Gastrocnemius medialis (tissue), 4 donors: ENCODE measurements around the gene SLC7A14. TPM values are rescaled to one million over a fixed set of nuclear protein-coding genes. Genes with fewer than 3 reads are reported as not detected.

Experiments
- ATAC-seq, 2 donors: fragments of 150-250 bp; one replicate each; pipeline ENCODE4 v1.9.1; 2016
- DNase-seq, 2 donors: peaks; one replicate each; pipeline ENCODE4 v3.0.0-alpha.2; 2019
- H3K27ac ChIP-seq, 4 donors: fragments of 200-600 bp; sonication (generic); 1 replicate in 1 of 4; 2 replicates in 3 of 4; pipeline ENCODE4 v1.5.1; 2016 to 2018; ENCODE audit warnings: mild to moderate bottlenecking in 2 of 4, moderate library complexity in 1 of 4
- H3K27me3 ChIP-seq, 3 donors: fragments of 200-600 bp; sonication (generic) in 2 of 3; 1 replicate in 1 of 3; 2 replicates in 2 of 3; pipeline versions ENCODE4 v1.5.1 to v1.6.0; 2016 to 2019; ENCODE audit warnings: mild to moderate bottlenecking in 1 of 3, moderate library complexity in 1 of 3
- H3K36me3 ChIP-seq, 2 donors: fragments of 200-600 bp; sonication (generic) in 1 of 2; one replicate each; pipeline ENCODE4 v1.5.1; 2017 to 2018
- H3K4me1 ChIP-seq, 2 donors: fragments of 200-600 bp; sonication (generic) in 1 of 2; one replicate each; pipeline ENCODE4 v1.5.1; 2016 to 2017; ENCODE audit warnings: mild to moderate bottlenecking in 2 of 2
- H3K4me3 ChIP-seq, 4 donors: fragments of 200-600 bp; sonication (generic) in 3 of 4; 1 replicate in 1 of 4; 2 replicates in 3 of 4; pipeline ENCODE4 v1.5.1; 2016 to 2019; ENCODE audit warnings: mild to moderate bottlenecking in 2 of 4
- H3K9me3 ChIP-seq, 3 donors: fragments of 200-600 bp; sonication (generic) in 2 of 3; 1 replicate in 1 of 3; 2 replicates in 2 of 3; pipeline ENCODE4 v1.5.1; 2016 to 2019
- CTCF ChIP-seq, 5 experiments: fragments of 450-650 bp in 3 of 5; fragments of 200-600 bp in 2 of 5; sonication (generic) in 2 of 5; IDR thresholded peaks in 4 of 5; conservative IDR thresholded peaks in 1 of 5; 1 replicate in 4 of 5; 2 replicates in 1 of 5; pipeline ENCODE4 v1.5.1; 2016 to 2019; ENCODE audit warnings: antibody characterized with exemption in 5 of 5, mild to moderate bottlenecking in 3 of 5, moderate library complexity in 3 of 5
- POLR2A ChIP-seq, 2 donors: fragments of 450-650 bp; IDR thresholded peaks; one replicate each; pipeline ENCODE4 v1.6.1; 2017; ENCODE audit warnings: antibody characterized with exemption in 2 of 2, mild to moderate bottlenecking in 2 of 2, moderate library complexity in 2 of 2
- in situ Hi-C, 4 donors: fragments of 200-750 bp; cut with MboI; loops; one replicate each; pipeline versions ENCODE4 v1.15.0 to v1.8.0; 2017; ENCODE audit warnings: low sequenced_read_pairs in 4 of 4
- intact Hi-C: fragments of 100-400 bp; cut with DNase I; formaldehyde crosslinking; loops from one replicate; pipeline ENCODE4 v1.15.1; 2023; ENCODE audit warnings: low total_unique reads
- total RNA-seq, 4 donors: library from RNA; depleted of rRNA; stranded (reverse); fragments of >200 nt; gene quantifications; one replicate each; pipeline versions ENCODE4 v1.1.0 to v1.2.3, GENCODE V29; 2016

The SLC7A14 gene
- total RNA-seq, 4 donors from 2014 or later = 0.02 TPM; not detected in 3

- Histone ChIP-seq H3K36me3 (no peaks in the 10 kb centered on the region), H3K4me3 (no peak overlapping the region), H3K4me1 (no peaks in the 10 kb centered on the region), H3K27ac (no peak overlapping the region), H3K27me3 (no peaks in the 10 kb centered on the region), H3K9me3 (no peaks in the 10 kb centered on the region)
- in situ Hi-C loops (no loop called here), intact Hi-C loops (no loop called here)
- TF ChIP-seq CTCF (IDR thresholded peaks at IDR 0.05 in 4 of 5, conservative IDR thresholded peaks at IDR 0.05 in 1 of 5) (no peak), POLR2A (IDR thresholded peaks at IDR 0.05) (no peak)
- DNase-seq = no peak
- ATAC-seq = no peak
These were observed 22.0 kb downstream of the SLC7A14 start for GRCh38 chr3:170563712-170564423.

- ATAC-seq (no peak), DNase-seq (no peak)
- no peaks in the 10 kb centered on the region for H3K4me1 ChIP-seq
- in situ Hi-C loops (no loop called here), intact Hi-C loops (no loop called here)
- no peak overlapping the region for H3K4me3 ChIP-seq
- TF ChIP-seq CTCF (IDR thresholded peaks at IDR 0.05 in 4 of 5, conservative IDR thresholded peaks at IDR 0.05 in 1 of 5) = no peak
- no peak for TF ChIP-seq POLR2A (IDR thresholded peaks at IDR 0.05)
- H3K27me3 ChIP-seq = no peaks in the 10 kb centered on the region
- H3K27ac ChIP-seq = no peak overlapping the region
- H3K36me3 ChIP-seq = no peaks in the 10 kb centered on the region
- H3K9me3 ChIP-seq = no peaks in the 10 kb centered on the region
These were observed 23.8 kb downstream of the SLC7A14 start for GRCh38 chr3:170562080-170562479.

- TF ChIP-seq POLR2A (IDR thresholded peaks at IDR 0.05) (no peak), CTCF (IDR thresholded peaks at IDR 0.05 in 4 of 5, conservative IDR thresholded peaks at IDR 0.05 in 1 of 5) (no peak)
- H3K4me1 ChIP-seq = no peaks in the 10 kb centered on the region
- in situ Hi-C loops = no loop called here
These were observed 25.0 kb downstream of the SLC7A14 start for GRCh38 chr3:170560717-170561382.

GRCh38 chr3:170560296-170560695 is 25.6 kb downstream of the SLC7A14 start:
- no peaks in the 10 kb centered on the region for H3K9me3 ChIP-seq
- intact Hi-C loops = no loop called here
- H3K4me3 ChIP-seq = no peak overlapping the region
- in situ Hi-C loops = no loop called here
- ATAC-seq (no peak), DNase-seq (no peak)
- H3K27ac ChIP-seq = no peak overlapping the region
- no peaks in the 10 kb centered on the region for H3K4me1 ChIP-seq
- H3K36me3 ChIP-seq = no peaks in the 10 kb centered on the region
- no peak for TF ChIP-seq CTCF (IDR thresholded peaks at IDR 0.05 in 4 of 5, conservative IDR thresholded peaks at IDR 0.05 in 1 of 5)
- no peak for TF ChIP-seq POLR2A (IDR thresholded peaks at IDR 0.05)
- no peaks in the 10 kb centered on the region for H3K27me3 ChIP-seq

More at GRCh38 chr3:170560717-170561382, 25.0 kb downstream of the SLC7A14 start:
- Histone ChIP-seq H3K9me3 (no peaks in the 10 kb centered on the region), H3K36me3 (no peaks in the 10 kb centered on the region), H3K27me3 (no peaks in the 10 kb centered on the region), H3K27ac (no peak overlapping the region), H3K4me3 (no peak overlapping the region)
- DNase-seq (no peak), ATAC-seq (no peak)
- intact Hi-C loops = no loop called here
